Panc1 (cell line): Measurements from ENCODE around the gene VCX2. TPM values are rescaled to one million over a fixed set of nuclear protein-coding genes. Genes with fewer than 3 reads are reported as not detected.

Source experiments
- ATAC-seq: fragments of 200-7000 bp; cut with Tn5 transposase; 2 replicates; pipeline ENCODE4 v1.9.1; 2020; ENCODE audit warnings: mild to moderate bottlenecking, moderate library complexity
- BruUV-seq: library from RNA; stranded (reverse); fragments of 400-500 nt; replicated peaks from 2 replicates; lab custom pipeline; 2021; lab: Mats Ljungman, UMichigan
- CTCF ChIA-PET: fragments of 300-600 bp; sonication (Branson Sonifier 250); formaldehyde crosslinking; loops from one replicate; lab custom pipeline; 2022; ENCODE audit warnings: antibody characterized with exemption; lab: Charles Lee
- POLR2A ChIA-PET: fragments of 300-600 bp; sonication (Branson Sonifier 250); formaldehyde crosslinking; loops from one replicate; lab custom pipeline; 2022; ENCODE audit warnings: antibody characterized with exemption; lab: Charles Lee
- DNase-seq: peaks from one replicate; pipeline ENCODE4 v3.0.0-alpha.2; 2010; ENCODE audit warnings: low read depth, low spot score
- H3K27ac ChIP-seq: 2 replicates; pipeline ENCODE4 v1.5.1; 2011; ENCODE audit warnings: mild to moderate bottlenecking, low read length, inconsistent platforms
- H3K27me3 ChIP-seq: fragments of 200-500 bp; sonication (Bioruptor generic); 2 replicates; pipeline ENCODE4 v1.6.0; 2014; ENCODE audit warnings: low read length, inconsistent platforms; ENCODE audit not compliant: control insufficient read depth, insufficient read depth
- H3K36me3 ChIP-seq: fragments of 200-500 bp; sonication (Bioruptor generic); 2 replicates; pipeline ENCODE4 v1.5.1; 2014; ENCODE audit warnings: inconsistent platforms, mild to moderate bottlenecking, low read length, moderate library complexity; ENCODE audit not compliant: control insufficient read depth, insufficient read depth
- H3K4me1 ChIP-seq: 2 replicates; pipeline ENCODE4 v1.5.1; 2011; ENCODE audit warnings: inconsistent platforms, mild to moderate bottlenecking, low read length, moderate library complexity; ENCODE audit not compliant: control insufficient read depth, insufficient read depth
- H3K4me3 ChIP-seq, 2 experiments: 2 replicates each; pipeline ENCODE4 v1.5.1; 2011 to 2012; ENCODE audit warnings: low read depth in 2 of 2, low read length in 2 of 2, mild to moderate bottlenecking in 2 of 2, inconsistent platforms in 1 of 2, moderate library complexity in 1 of 2
- H3K9me3 ChIP-seq: fragments of 200-500 bp; sonication (Bioruptor generic); 2 replicates; pipeline ENCODE4 v1.5.1; 2014; ENCODE audit warnings: low read depth, mild to moderate bottlenecking, inconsistent platforms, low read length, moderate library complexity; ENCODE audit not compliant: control insufficient read depth, insufficient read depth
- CTCF ChIP-seq: fragments of 450-650 bp; IDR thresholded peaks from 2 replicates; pipeline ENCODE4 v1.5.1; 2017; ENCODE audit warnings: mild to moderate bottlenecking
- POLR2AphosphoS5 ChIP-seq: IDR thresholded peaks from 2 replicates; pipeline ENCODE4 v1.6.1; 2012; ENCODE audit warnings: mild to moderate bottlenecking, low read depth, low read length, moderate library complexity
- REST ChIP-seq, 2 experiments: IDR thresholded peaks; 2 replicates each; pipeline ENCODE4 v1.6.1; 2011 to 2012; ENCODE audit warnings: low read depth in 2 of 2, control low read depth in 1 of 2, low read length in 1 of 2, mild to moderate bottlenecking in 1 of 2, moderate library complexity in 1 of 2; ENCODE audit not compliant: insufficient read depth in 1 of 2
- SIN3A ChIP-seq: IDR thresholded peaks from 2 replicates; pipeline ENCODE4 v1.6.1; 2012; ENCODE audit warnings: low read depth, mild to moderate bottlenecking, low read length, moderate library complexity, borderline replicate concordance; ENCODE audit not compliant: insufficient read depth
- TCF7L2 ChIP-seq: IDR thresholded peaks from 2 replicates; pipeline ENCODE4 v1.6.1; 2011; ENCODE audit warnings: mild to moderate bottlenecking, low read depth, low read length, inconsistent platforms
- in situ Hi-C: cut with HindIII; loops from 2 replicates; pipeline ENCODE4 v1.10.0; 2016; ENCODE audit warnings: low sequenced_read_pairs, low pct_unique_long_range_greater_than_20kb
- intact Hi-C: fragments of 100-400 bp; cut with micrococcal nuclease; formaldehyde crosslinking; loops from one replicate; pipeline ENCODE4 v1.10.0; 2022; ENCODE audit not compliant: unreplicated experiment
- total RNA-seq: library from RNA; stranded (reverse); gene quantifications from one replicate; pipeline ENCODE4 v1.2.1, GENCODE V29; 2021; ENCODE audit not compliant: unreplicated experiment

Gene VCX2
- total RNA-seq, 1 experiment from 2014 or later: not detected

DNA sequence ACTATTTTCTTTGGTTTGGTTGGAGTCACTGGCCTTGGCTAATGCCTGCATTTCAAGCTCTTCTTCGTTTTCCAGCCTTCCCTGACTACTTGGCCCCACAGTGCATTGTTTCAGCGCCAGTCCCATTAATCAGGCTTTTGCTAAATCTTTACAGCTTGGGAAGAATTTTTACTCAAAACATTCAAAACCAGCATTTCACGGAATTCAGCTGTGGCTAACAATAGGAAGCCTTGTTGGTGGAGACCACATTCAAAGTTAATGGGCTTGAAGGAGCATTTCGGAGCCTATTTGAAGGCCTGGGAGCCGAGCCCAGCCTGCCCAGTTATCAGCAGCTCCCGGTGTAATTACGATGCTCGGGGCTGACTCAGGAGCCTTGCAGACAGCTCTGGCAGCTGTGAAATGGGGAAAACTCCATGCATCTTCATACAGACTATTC is 30.8 kb upstream of the VCX2 start:
- DNase-seq: no peak

DNA sequence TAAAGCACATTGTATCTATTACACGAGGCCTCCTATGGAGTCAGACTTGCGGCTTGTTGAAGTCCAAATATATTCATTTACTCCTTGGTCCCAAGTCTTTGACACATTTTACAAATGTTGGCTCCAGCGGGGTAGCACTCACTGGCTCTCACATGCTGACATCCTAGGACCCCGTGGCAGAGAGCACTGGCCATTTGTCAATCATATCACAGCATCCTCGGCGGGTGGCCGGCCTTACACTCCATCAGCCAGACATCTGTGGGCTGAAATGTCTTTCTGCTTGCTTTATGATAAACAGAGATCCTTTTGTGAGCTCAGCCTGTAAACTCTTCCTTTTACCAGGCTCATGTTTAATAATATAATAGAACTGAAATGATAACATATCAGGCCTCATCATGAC is 25.7 kb upstream of the VCX2 start:
- DNase-seq (no peak), ATAC-seq (no peak)
- no TSS peak for BruUV-seq
- in situ Hi-C loops: no loop called here
- no peak for TF ChIP-seq SIN3A
- no peak for TF ChIP-seq CTCF
- Histone ChIP-seq H3K4me1 (no peaks in the 10 kb centered on the region), H3K36me3 (no peaks in the 10 kb centered on the region), H3K27me3 (no peaks in the 10 kb centered on the region), H3K9me3 (no peaks in the 10 kb centered on the region), H3K4me3 (no peak overlapping the region), H3K27ac (no peak overlapping the region)
- intact Hi-C loops: no loop called here
- ChIA-PET POLR2A (no interaction called here), CTCF (no interaction called here)

More for the DNA sequence above, 30.8 kb upstream of the VCX2 start:
- no peak for TF ChIP-seq POLR2AphosphoS5
- no peak for TF ChIP-seq REST (IDR thresholded peaks at IDR 0.05; ENCODE audit: insufficient read depth in 1 of 2, low read depth in 2 of 2, low read length in 1 of 2)
- no peak for TF ChIP-seq CTCF
- TF ChIP-seq TCF7L2: no peak
- no peak for TF ChIP-seq SIN3A
- Histone ChIP-seq H3K4me1 (no peaks in the 10 kb centered on the region), H3K27me3 (no peaks in the 10 kb centered on the region), H3K9me3 (no peaks in the 10 kb centered on the region), H3K4me3 (no peak overlapping the region), H3K36me3 (no peaks in the 10 kb centered on the region), H3K27ac (no peak overlapping the region)
- ATAC-seq: no peak
- in situ Hi-C loops (no loop called here), intact Hi-C loops (no loop called here)
- POLR2A ChIA-PET: no interaction called here
- CTCF ChIA-PET: no interaction called here
- BruUV-seq: no TSS peak

GRCh38 chrX:8194216-8194615 is 23.1 kb upstream of the VCX2 start:
- no peak overlapping the region for H3K27ac ChIP-seq
- no peaks in the 10 kb centered on the region for H3K27me3 ChIP-seq
- no peak for DNase-seq
- no peak overlapping the region for H3K4me3 ChIP-seq
- POLR2A ChIA-PET: no interaction called here
- in situ Hi-C loops (no loop called here), intact Hi-C loops (no loop called here)
- BruUV-seq: no TSS peak
- no peaks in the 10 kb centered on the region for H3K9me3 ChIP-seq
- H3K4me1 ChIP-seq: no peaks in the 10 kb centered on the region
- no peak for ATAC-seq
- H3K36me3 ChIP-seq: no peaks in the 10 kb centered on the region
- TF ChIP-seq CTCF: no peak
- TF ChIP-seq SIN3A: no peak
- no peak for TF ChIP-seq TCF7L2
- no peak for TF ChIP-seq POLR2AphosphoS5
- no peak for TF ChIP-seq REST (IDR thresholded peaks at IDR 0.05; ENCODE audit: insufficient read depth in 1 of 2, low read depth in 2 of 2, low read length in 1 of 2)
- CTCF ChIA-PET: no interaction called here
